ENCODE results near the gene MYOG. TPM values are rescaled to one million over a fixed set of nuclear protein-coding genes. Genes with fewer than 3 reads are reported as not detected.

MYOG gene
- total and polyA plus RNA-seq, 2 donors (not counting 1 experiment from before 2014, with no cell fraction given), result not detected

- no peak overlapping the region for H3K4me3 ChIP-seq (ENCODE audit: control extremely low read depth in 1 of 5, extremely low read depth in 1 of 5, insufficient read depth in 1 of 5, low read depth in 2 of 5, low read length in 4 of 5)
- Mint-ChIP-seq H3K4me3 (no peak overlapping the region), H3K27me3 (peaks cover 34% of the 10 kb centered on the region), H3K9me3 (ENCODE audit: insufficient read depth) (no peaks in the 10 kb centered on the region), H3K4me1 (no peaks in the 10 kb centered on the region), H3K27ac (no peak overlapping the region)
- peaks cover 0 to 6% (median 0%) of the 10 kb centered on the region in 4 experiments for H3K27me3 ChIP-seq (replicated peaks in 1 of 4; ENCODE audit: control extremely low read depth in 1 of 4, control insufficient read depth in 3 of 4, insufficient read depth in 4 of 4, low read length in 3 of 4)
- no peaks in the 10 kb centered on the region for H3K4me1 ChIP-seq (ENCODE audit: control insufficient read depth in 2 of 2, insufficient read depth in 2 of 2, low read length in 2 of 2)
- no peak overlapping the region for H3K9ac ChIP-seq (ENCODE audit: low read length)
- CTCF ChIA-PET, result interaction anchor here (3.1 kb wide), 1 partner anchor 17 kb away, joined by 9 read pairs; no protein-coding TSS in a partner anchor
- intact Hi-C loops (cut with micrococcal nuclease), result no loop called here
- no peak overlapping the region for H3K4me2 ChIP-seq (replicated peaks; ENCODE audit: low read depth, low read length, poor library complexity, severe bottlenecking)
- 96% methylated on average over 6 of the region's 6 CpGs for WGBS (ENCODE audit: insufficient coverage)
- POLR2A ChIA-PET, result no interaction called here
- no peak for TF ChIP-seq EZH2 (IDR thresholded peaks at IDR 0.05; ENCODE audit: borderline replicate concordance, insufficient read depth, low read depth, low read length, poor library complexity, severe bottlenecking)
- TF ChIP-seq CTCF (IDR thresholded peaks at IDR 0.05), result no peak
- no peak overlapping the region for H3K27ac ChIP-seq (ENCODE audit: low read length in 2 of 2)
- DNase-seq (no peak), ATAC-seq (ENCODE audit: low read depth) (no peak)
- no peaks in the 10 kb centered on the region for H4K20me1 ChIP-seq (ENCODE audit: control insufficient read depth, insufficient read depth, low read length, poor library complexity, severe bottlenecking)
- H3K9me3 ChIP-seq (ENCODE audit: control extremely low read depth in 1 of 3, control insufficient read depth in 2 of 3, insufficient read depth in 1 of 3, low read length in 2 of 3), result no peaks in the 10 kb centered on the region
- H3K36me3 ChIP-seq (replicated peaks in 1 of 2; ENCODE audit: control extremely low read depth in 1 of 2, control insufficient read depth in 1 of 2, extremely low read depth in 1 of 2, insufficient read depth in 2 of 2, low read length in 1 of 2), result no peaks in the 10 kb centered on the region
- H2AFZ ChIP-seq (ENCODE audit: insufficient read depth, low read depth, low read length, poor library complexity, severe bottlenecking), result no peak overlapping the region
- no peaks in the 10 kb centered on the region for H3K79me2 ChIP-seq (ENCODE audit: control insufficient read depth, insufficient read depth, low read length)
Observed at GRCh38 chr1:203056516-203056915, 29.3 kb downstream of the MYOG start.

DNA sequence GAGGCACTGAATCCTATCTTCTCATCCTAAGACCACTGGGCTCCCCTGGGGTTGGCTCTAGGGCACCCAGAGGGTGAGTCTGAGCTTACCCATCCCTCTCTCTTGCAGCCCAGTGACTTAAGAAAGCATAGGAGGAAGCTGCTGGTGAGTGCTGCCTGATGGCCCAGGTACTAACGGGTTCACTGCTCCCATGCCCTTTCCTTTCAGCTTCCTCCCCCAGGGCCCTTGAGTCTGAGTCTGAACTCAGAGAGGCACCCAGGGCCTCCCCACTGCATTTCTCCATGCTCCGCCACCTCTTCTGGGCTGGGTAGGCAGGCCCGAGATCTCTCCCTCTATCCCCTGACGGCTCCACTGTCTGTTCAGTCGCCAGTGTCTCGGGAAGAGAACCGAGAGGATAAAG is 29.8 kb downstream of the MYOG start:
- H3K4me3 Mint-ChIP-seq, result no peak overlapping the region
- Histone ChIP-seq H3K79me2 (ENCODE audit: control insufficient read depth, insufficient read depth, low read length) (no peaks in the 10 kb centered on the region), H3K27me3 (replicated peaks in 1 of 4; ENCODE audit: control extremely low read depth in 1 of 4, control insufficient read depth in 3 of 4, insufficient read depth in 4 of 4, low read length in 3 of 4) (peaks cover 0 to 9% (median 0%) of the 10 kb centered on the region in 4 experiments), H3K4me2 (replicated peaks; ENCODE audit: low read depth, low read length, poor library complexity, severe bottlenecking) (no peak overlapping the region), H4K20me1 (ENCODE audit: control insufficient read depth, insufficient read depth, low read length, poor library complexity, severe bottlenecking) (no peaks in the 10 kb centered on the region), H2AFZ (ENCODE audit: insufficient read depth, low read depth, low read length, poor library complexity, severe bottlenecking) (no peak overlapping the region), H3K36me3 (replicated peaks in 1 of 2; ENCODE audit: control extremely low read depth in 1 of 2, control insufficient read depth in 1 of 2, extremely low read depth in 1 of 2, insufficient read depth in 2 of 2, low read length in 1 of 2) (no peaks in the 10 kb centered on the region), H3K9ac (ENCODE audit: low read length) (no peak overlapping the region), H3K9me3 (ENCODE audit: control extremely low read depth in 1 of 3, control insufficient read depth in 2 of 3, insufficient read depth in 1 of 3, low read length in 2 of 3) (no peaks in the 10 kb centered on the region), H3K4me3 (ENCODE audit: control extremely low read depth in 1 of 5, extremely low read depth in 1 of 5, insufficient read depth in 1 of 5, low read depth in 2 of 5, low read length in 4 of 5) (no peak overlapping the region), H3K27ac (ENCODE audit: low read length in 2 of 2) (no peak overlapping the region), H3K4me1 (ENCODE audit: control insufficient read depth in 2 of 2, insufficient read depth in 2 of 2, low read length in 2 of 2) (no peaks in the 10 kb centered on the region)
- intact Hi-C loops (cut with micrococcal nuclease), result no loop called here
- TF ChIP-seq CTCF (IDR thresholded peaks at IDR 0.05) (no peak), EZH2 (IDR thresholded peaks at IDR 0.05; ENCODE audit: borderline replicate concordance, insufficient read depth, low read depth, low read length, poor library complexity, severe bottlenecking) (no peak)
- ATAC-seq (ENCODE audit: low read depth) (no peak), DNase-seq (no peak)
- POLR2A ChIA-PET, result no interaction called here
- CTCF ChIA-PET, result interaction anchor here (3.1 kb wide), 1 partner anchor 17 kb away, joined by 9 read pairs; no protein-coding TSS in a partner anchor
- H3K27ac Mint-ChIP-seq, result no peak overlapping the region
- H3K4me1 Mint-ChIP-seq, result no peaks in the 10 kb centered on the region
- H3K9me3 Mint-ChIP-seq (ENCODE audit: insufficient read depth), result no peaks in the 10 kb centered on the region
- peaks cover 37% of the 10 kb centered on the region for H3K27me3 Mint-ChIP-seq
- 90% methylated on average over 7 of the region's 7 CpGs for WGBS (ENCODE audit: insufficient coverage)
